Inflammatory macrophage treated with lipopolysaccharide for 4 hours (primary cell): ENCODE measurements around the gene MXD3.
"Not testable (repeated sequence)": the region's sequence is repeated elsewhere in the genome, so short reads cannot be mapped to it uniquely, and the experiment has no call there.

Experiments used
- DNase-seq: peaks from one replicate; pipeline ENCODE4 v3.0.0-alpha.2; 2020

The MXD3 gene

GRCh38 chr5:177343000-177343399, 31.3 kb upstream of the MXD3 start:
- DNase-seq, result not testable (repeated sequence)

DNA sequence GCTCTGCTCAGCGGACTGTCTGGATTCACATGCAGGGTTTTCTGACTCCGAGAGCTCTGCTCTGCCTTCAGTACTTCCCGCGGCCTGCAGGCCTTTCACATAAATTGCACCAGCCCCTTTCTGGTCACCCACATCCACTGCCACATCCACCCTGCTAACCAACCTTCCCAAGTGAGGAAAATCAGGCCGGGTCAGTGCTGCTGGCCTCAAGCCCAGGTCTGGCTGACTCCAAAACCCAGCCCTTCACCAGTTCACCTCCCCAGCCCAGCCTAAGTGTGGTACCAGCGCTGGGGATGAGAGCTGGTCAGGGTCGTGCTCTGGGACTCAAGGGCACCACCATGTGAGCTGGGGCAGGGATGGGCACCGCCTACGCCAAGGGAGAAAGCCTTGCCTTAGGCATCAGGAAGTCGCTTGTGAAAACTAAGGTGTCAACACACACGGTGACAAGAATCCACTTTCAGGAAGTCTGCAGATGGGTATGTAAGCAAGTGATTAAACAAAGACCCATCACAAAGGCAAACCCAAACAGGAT, 27.5 kb upstream of the MXD3 start:
- DNase-seq, result no peak

GRCh38 chr5:177338251-177339106, 26.8 kb upstream of the MXD3 start:
- DNase-seq, result no peak

- no peak for DNase-seq
These were observed 25.2 kb upstream of the MXD3 start for GRCh38 chr5:177336603-177337494.

GRCh38 chr5:177336112-177336511, 24.4 kb upstream of the MXD3 start:
- peak; percentile 61 for DNase-seq

GRCh38 chr5:177335701-177336065, 24.0 kb upstream of the MXD3 start:
- DNase-seq, result no peak

DNA sequence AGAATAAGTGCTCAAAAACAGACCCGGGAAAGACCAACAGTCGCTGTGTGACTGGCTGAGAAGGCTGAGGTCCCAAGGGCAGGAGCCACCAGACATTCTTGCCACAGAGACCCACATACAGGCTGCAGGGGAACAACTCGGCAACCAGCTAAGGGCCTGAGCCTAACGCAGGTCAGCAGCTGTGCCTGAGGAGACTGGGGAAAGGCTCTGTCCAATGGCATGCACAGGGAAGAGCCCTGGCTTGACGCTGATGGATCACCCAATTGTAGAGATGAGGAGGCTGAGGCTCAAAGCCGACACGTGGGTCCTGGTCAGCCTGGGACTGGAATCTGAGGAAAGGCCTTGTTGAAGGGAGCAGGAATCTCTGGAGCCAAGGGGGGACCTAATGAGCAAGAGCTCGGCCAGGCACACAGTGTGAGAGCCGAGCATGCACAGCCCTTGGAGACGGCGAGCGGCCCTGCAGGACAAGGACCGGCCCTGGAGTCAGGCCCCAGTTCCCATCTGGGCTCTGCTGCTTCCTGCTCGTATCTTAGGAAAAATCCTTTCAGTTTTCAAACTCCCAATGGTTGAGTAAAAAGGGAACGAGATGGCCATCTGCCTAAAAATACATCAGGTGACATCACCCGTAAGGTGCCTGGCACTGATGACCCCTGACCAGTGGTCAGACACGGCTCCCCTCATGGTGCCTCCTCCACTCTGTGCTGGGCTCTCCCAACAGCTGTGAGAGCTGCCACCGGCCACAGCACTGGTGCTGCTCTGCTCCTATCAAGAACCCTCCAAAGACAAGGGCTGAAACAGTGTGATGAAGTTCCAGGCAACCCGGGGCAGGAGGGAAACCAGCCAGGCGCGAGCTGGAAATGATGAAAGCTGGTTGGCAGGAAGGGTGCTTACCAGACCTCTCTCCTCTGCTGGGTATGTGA, 23.3 kb upstream of the MXD3 start:
- DNase-seq, result no peak

- DNase-seq, result no peak
These were observed 22.5 kb upstream of the MXD3 start for GRCh38 chr5:177334155-177334551.

DNA sequence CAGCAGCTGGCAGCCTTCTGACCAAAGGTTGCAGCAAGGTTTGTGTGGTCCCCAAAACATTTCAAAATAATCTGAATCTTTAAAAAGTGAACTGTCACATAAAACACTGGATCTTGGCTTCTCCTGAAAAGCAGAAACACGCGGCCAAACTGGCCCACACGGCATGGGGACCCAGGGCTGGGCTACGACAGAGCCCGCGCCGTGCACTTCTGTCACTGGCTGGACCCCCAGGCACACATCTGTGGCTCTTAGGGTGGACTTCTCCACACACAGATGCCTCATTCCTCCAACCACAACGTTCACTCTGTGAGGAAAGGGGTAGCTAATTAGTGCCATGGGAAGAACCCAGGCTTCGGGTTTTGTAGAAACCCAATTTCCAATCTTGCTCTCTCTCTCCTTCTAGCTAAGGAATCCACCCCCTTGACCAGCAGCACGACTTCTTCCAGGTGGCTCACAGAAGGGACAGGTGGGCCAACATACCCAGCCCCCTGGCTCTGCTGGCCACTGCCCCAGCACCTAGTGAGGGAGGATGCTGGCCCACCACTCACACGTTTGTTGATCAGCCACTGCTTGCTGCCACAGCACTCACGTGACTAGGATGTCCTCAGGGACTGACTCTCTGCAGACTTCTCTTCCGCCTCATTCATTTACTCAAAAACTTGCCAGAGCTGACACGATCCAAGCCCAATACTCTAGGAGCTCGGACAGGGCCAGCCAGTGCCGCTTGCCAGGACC, 21.9 kb upstream of the MXD3 start:
- DNase-seq, result no peak

GRCh38 chr5:177332896-177333260, 21.2 kb upstream of the MXD3 start:
- DNase-seq, result no peak

DNA sequence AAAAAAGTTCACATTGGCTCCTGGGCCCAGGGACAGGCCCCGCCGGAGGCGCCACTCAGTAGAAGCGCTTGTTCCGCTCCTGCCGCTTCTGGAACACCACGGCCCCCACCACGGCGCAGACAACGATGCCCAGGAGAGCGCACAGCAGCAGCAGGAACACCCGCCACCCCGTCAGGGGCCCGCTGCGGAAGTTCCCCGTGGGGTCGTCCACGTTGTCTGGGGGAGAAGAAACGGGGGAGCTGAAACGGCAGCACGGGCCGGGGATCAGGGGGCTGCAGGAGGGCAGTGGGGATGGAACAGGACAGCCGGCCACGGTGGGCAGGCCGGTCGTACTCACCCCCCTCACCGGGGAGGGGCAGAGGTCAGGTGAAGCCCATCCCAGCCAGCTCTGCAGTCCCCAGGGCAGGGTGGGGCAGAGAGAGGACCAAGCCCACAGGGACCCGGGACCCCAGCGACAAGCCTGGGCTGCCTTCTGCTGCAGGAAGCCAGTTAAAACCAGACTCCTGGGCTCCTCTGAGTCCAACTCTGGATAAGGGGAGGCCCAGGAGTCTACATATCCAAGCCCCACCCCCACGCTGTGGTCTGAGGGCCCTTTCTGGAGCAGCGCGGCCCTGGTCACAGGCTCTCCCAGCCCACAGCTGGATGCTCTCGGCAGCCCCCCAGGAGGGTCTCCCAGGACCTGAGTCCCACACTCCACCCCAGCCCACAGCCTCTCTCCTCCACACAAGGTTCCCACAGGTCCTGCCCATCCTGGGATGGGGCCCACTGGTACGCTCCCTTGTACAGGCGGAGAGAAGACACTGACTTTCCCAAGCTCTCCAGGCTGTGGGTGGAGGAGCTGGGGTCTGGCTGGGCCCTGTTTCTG, 20.6 kb upstream of the MXD3 start:
- no peak for DNase-seq

DNA sequence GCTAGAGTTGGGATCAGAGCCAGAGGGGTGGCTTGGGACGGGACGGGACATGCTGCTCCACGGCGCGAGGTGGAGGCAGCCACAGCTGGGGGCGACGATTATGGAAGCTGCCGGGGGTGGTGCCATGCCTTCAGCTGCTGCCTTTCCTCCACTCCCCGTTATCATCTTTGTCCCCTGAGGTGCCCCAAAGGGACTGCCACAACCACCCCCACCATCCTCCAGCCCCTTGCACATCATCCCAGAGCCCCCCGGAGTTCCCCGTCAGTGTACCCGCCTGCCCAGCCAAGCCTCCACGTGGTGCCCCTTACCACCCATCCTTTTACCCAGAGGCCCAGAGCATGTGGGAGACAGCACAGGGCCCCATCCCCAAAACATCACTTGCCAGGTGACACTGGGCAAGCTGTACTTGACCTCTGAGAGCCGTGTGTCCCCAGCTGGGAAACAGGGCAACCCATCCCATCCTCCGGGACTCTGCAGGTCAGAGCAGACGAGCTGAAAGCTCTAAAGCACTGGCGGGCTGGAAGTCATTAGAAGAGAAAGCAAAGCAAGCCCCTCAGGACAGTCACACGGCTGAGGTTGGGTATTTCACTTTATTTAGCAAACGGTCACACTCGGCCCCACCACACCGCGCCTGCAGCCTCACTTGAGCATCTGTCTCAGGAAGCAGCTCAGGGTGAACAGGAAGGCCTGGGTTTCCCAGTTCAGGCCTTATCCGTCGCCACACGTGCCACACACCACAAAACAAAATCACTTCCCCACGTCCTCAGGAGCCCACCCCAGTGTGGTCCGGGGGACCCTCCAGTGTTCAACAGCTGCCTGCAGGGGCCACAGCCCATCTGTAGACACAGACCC, 19.5 kb upstream of the MXD3 start:
- DNase-seq, result no peak

DNA sequence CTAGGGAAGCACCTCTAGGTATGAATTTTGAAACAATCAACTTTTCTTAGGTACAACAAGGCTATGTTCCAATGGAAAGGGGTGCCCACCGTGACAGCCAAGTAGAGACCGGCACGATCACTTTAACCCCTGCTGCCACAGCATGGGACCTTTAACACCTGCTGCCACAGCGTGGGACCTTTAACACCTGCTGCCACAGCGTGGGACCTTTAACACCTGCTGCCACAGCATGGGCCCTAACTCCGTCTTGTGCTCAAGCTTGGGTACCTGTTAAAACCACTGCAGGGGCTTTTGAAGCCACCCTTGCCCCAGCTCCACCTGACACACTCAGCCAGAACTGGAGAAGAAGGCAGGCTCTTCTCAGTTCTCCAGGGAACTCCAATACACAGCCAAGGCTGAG, 18.2 kb upstream of the MXD3 start:
- DNase-seq, result no peak

GRCh38 chr5:177328545-177329231, 17.0 kb upstream of the MXD3 start:
- no peak for DNase-seq

- peak; percentile 15 for DNase-seq
These were observed 16.1 kb upstream of the MXD3 start for GRCh38 chr5:177327539-177328522.

DNA sequence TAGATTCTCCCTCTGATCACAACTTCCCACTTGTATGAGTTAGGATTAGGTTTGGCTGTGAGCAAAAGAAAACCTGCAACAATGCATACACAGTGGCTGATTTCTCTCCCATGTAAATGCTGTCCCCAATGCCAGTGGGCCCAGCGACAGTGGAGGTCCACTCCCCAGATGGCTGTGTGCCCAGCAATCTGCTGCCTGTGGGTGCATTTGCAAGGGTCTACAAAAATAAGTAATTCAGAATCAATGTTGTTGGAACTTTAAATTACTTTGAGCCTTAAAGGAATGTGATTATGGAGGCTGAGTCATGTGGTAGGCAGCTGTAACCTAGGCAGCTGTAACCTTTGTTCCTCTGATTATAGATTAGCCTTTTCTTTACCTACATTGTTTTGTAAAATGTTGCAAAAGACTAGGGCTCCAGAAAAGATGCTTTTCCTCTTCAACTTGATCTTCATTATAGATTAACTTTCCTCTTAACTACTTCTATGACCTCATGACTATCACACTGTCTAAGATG, 14.2 kb upstream of the MXD3 start:
- no peak for DNase-seq

- peak; percentile 72 for DNase-seq
These were observed 9.2 kb upstream of the MXD3 start for GRCh38 chr5:177320879-177321278.
